Thyroid gland (tissue), 4 donors: ENCODE measurements around the gene KHNYN.

ENCODE experiments used
- CTCF ChIP-seq, 6 experiments: fragments of 200-600 bp in 3 of 6; fragments of 450-650 bp in 3 of 6; sonication (generic) in 3 of 6; IDR thresholded peaks; one replicate each; pipeline ENCODE4 v1.5.1; 2016 to 2019; ENCODE audit warnings: antibody characterized with exemption in 6 of 6, mild to moderate bottlenecking in 2 of 6, inconsistent platforms in 1 of 6, moderate library complexity in 1 of 6
- POLR2A ChIP-seq, 2 donors: fragments of 450-650 bp; IDR thresholded peaks; one replicate each; pipeline ENCODE4 v1.6.1; 2017; ENCODE audit warnings: antibody characterized with exemption in 2 of 2, mild to moderate bottlenecking in 2 of 2, moderate library complexity in 1 of 2

DNA sequence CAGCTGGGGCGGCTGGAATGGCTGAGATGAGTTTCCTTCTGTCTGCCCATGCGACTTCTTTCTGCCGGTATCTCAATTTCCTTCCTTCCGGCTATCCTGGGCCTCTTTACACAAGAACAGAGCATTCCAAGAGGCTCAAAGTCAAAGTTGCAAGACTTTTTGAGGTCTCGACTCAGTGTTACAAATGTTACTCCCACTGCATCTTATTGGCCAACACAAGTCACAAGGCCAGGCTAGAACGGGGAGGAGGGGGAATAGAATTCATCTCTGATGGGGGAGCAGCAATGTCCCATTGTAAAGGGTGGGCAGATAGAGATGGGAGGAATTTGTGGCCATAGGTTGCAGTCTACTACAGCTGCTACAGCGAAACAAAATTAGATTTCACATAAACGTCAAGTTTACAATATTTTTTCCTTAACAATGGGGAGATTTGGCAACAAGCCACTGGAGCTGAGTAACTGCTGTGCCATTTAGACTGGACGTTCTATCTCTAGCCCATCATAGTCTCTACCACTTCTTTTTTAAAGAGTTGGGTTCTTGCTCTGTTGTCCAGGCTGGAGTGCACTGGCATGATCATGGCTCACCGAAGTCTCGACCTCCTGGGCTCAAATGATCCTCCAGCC, 40.4 kb upstream of the KHNYN start:
- TF ChIP-seq CTCF (IDR thresholded peaks at IDR 0.05) (no peak), POLR2A (IDR thresholded peaks at IDR 0.05) (no peak)
